Measurements from ENCODE around the gene PHC2.

PHC2 gene

DNA sequence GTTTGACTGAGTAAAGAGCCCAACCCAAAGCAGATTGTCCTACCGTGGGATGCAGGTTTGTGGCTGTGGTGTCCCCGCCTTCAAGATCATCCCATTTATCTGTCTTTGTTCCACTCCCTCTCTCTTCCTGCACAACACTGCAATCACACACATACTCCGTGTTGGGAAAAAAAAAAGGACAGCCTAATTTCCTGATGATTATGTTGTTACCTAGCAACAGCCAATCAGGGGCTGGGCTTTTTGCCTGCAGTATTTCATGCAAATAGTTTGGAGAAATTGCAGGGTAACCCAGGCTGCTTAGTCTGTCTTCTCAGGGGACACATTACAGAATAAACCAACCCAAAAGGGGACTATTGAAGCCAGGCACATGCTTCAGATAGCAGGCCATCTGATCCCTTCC lies 38.3 kb downstream of the PHC2 start:
- no peak overlapping the region for H3K4me2 ChIP-seq
- H3K79me2 ChIP-seq (ENCODE audit: insufficient read depth, low read depth), result no peaks in the 10 kb centered on the region
- TF ChIP-seq, protein P1, sequence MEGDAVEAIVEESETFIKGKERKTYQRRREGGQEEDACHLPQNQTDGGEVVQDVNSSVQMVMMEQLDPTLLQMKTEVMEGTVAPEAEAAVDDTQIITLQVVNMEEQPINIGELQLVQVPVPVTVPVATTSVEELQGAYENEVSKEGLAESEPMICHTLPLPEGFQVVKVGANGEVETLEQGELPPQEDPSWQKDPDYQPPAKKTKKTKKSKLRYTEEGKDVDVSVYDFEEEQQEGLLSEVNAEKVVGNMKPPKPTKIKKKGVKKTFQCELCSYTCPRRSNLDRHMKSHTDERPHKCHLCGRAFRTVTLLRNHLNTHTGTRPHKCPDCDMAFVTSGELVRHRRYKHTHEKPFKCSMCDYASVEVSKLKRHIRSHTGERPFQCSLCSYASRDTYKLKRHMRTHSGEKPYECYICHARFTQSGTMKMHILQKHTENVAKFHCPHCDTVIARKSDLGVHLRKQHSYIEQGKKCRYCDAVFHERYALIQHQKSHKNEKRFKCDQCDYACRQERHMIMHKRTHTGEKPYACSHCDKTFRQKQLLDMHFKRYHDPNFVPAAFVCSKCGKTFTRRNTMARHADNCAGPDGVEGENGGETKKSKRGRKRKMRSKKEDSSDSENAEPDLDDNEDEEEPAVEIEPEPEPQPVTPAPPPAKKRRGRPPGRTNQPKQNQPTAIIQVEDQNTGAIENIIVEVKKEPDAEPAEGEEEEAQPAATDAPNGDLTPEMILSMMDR (conservative IDR thresholded peaks at IDR 0.05; ENCODE audit: low read depth, low read length), result no peak
- H3K36me3 ChIP-seq (ENCODE audit: insufficient read depth), result no peaks in the 10 kb centered on the region
- no peaks in the 10 kb centered on the region for H3K27me3 ChIP-seq (ENCODE audit: insufficient read depth, low read depth)
- H3K9ac ChIP-seq, result no peak overlapping the region
- no peaks in the 10 kb centered on the region for H4K20me1 ChIP-seq (ENCODE audit: insufficient read depth)
- peaks cover 10% of the 10 kb centered on the region for H3K4me1 ChIP-seq (ENCODE audit: low read depth, poor library complexity, severe bottlenecking)
- H3K27ac ChIP-seq, result no peak overlapping the region
- H3K4me3 ChIP-seq (IDR thresholded peaks at IDR 0.05; ENCODE audit: insufficient read depth, low read depth, low read length), result no peak overlapping the region
- no peak overlapping the region for H2AFZ ChIP-seq (ENCODE audit: low read depth)

- TF ChIP-seq, protein P1 (conservative IDR thresholded peaks at IDR 0.05; ENCODE audit: low read depth, low read length), result no peak
- no peaks in the 10 kb centered on the region for H3K27me3 ChIP-seq (ENCODE audit: insufficient read depth, low read depth)
Observed at GRCh38 chr1:33392206-33392605, 38.7 kb downstream of the PHC2 start.

DNA sequence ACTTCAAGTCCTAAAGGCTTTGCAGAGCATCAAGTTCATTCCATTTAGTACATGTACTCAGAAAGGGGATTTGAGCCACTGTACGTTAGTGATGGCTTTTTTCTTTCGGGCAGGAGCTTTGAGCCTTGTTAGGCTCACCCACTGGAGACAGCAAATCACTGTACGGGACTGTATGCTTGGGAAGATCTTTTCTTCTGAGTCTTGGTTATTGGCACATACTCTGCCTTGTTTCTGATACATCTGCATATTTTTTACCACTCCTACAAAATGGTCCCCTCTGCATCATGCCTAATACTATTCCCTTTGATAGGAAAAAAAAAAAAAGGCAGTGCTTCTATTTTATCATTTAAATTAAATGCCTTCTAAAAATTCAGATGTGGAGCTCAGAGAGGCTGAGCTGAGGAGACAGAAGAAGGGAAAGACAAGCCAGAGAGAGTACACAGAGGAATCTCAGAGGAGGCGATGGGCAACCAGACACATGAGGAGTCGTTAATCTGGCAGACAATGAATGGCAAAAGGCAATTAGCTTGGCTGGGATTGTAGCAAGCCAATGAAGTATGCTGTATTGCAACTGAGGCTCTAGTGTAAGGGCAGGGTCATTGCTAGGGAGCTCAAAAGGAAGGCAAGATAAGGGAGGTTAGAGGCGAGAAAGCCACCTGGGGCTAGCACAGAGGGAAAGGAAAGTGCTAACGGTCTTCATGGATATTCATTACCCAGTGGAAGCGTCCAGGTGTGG lies 39.4 kb downstream of the PHC2 start:
- H3K9ac ChIP-seq, result no peak overlapping the region
- H3K27me3 ChIP-seq (ENCODE audit: insufficient read depth, low read depth), result no peaks in the 10 kb centered on the region
- H3K4me2 ChIP-seq, result no peak overlapping the region

More at GRCh38 chr1:33392206-33392605, 38.7 kb downstream of the PHC2 start:
- no peak overlapping the region for H3K4me3 ChIP-seq (IDR thresholded peaks at IDR 0.05; ENCODE audit: insufficient read depth, low read depth, low read length)
- no peak overlapping the region for H3K9ac ChIP-seq
- no peaks in the 10 kb centered on the region for H3K79me2 ChIP-seq (ENCODE audit: insufficient read depth, low read depth)
- no peak overlapping the region for H2AFZ ChIP-seq (ENCODE audit: low read depth)
- no peaks in the 10 kb centered on the region for H3K36me3 ChIP-seq (ENCODE audit: insufficient read depth)
- H3K27ac ChIP-seq, result no peak overlapping the region
- no peaks in the 10 kb centered on the region for H4K20me1 ChIP-seq (ENCODE audit: insufficient read depth)
- no peak overlapping the region for H3K4me2 ChIP-seq
- H3K4me1 ChIP-seq (ENCODE audit: low read depth, poor library complexity, severe bottlenecking), result peaks cover 6% of the 10 kb centered on the region

GRCh38 chr1:33390542-33390941 lies 40.4 kb downstream of the PHC2 start:
- H3K79me2 ChIP-seq (ENCODE audit: insufficient read depth, low read depth), result no peaks in the 10 kb centered on the region
- H3K27me3 ChIP-seq (ENCODE audit: insufficient read depth, low read depth), result no peaks in the 10 kb centered on the region
- no peak overlapping the region for H2AFZ ChIP-seq (ENCODE audit: low read depth)
- no peak overlapping the region for H3K4me3 ChIP-seq (IDR thresholded peaks at IDR 0.05; ENCODE audit: insufficient read depth, low read depth, low read length)
- H3K4me1 ChIP-seq (ENCODE audit: low read depth, poor library complexity, severe bottlenecking), result no peaks in the 10 kb centered on the region
- no peaks in the 10 kb centered on the region for H4K20me1 ChIP-seq (ENCODE audit: insufficient read depth)
- H3K27ac ChIP-seq, result no peak overlapping the region
- TF ChIP-seq, protein P1 (conservative IDR thresholded peaks at IDR 0.05; ENCODE audit: low read depth, low read length), result no peak
- no peaks in the 10 kb centered on the region for H3K36me3 ChIP-seq (ENCODE audit: insufficient read depth)
- no peak overlapping the region for H3K9ac ChIP-seq
- no peak overlapping the region for H3K4me2 ChIP-seq

More for the DNA sequence above, 39.4 kb downstream of the PHC2 start:
- no peaks in the 10 kb centered on the region for H3K36me3 ChIP-seq (ENCODE audit: insufficient read depth)
- TF ChIP-seq, protein P1 (conservative IDR thresholded peaks at IDR 0.05; ENCODE audit: low read depth, low read length), result no peak
- H3K27ac ChIP-seq, result no peak overlapping the region
- H4K20me1 ChIP-seq (ENCODE audit: insufficient read depth), result no peaks in the 10 kb centered on the region
- H3K79me2 ChIP-seq (ENCODE audit: insufficient read depth, low read depth), result no peaks in the 10 kb centered on the region
- no peaks in the 10 kb centered on the region for H3K4me1 ChIP-seq (ENCODE audit: low read depth, poor library complexity, severe bottlenecking)
- H3K4me3 ChIP-seq (IDR thresholded peaks at IDR 0.05; ENCODE audit: insufficient read depth, low read depth, low read length), result no peak overlapping the region
- no peak overlapping the region for H2AFZ ChIP-seq (ENCODE audit: low read depth)

Data from KMS-11 (cell line).